ENCODE results near the gene APBB1IP. TPM values are rescaled to one million over a fixed set of nuclear protein-coding genes. Genes with fewer than 3 reads are reported as not detected.
"Not testable (repeated sequence)": the region's sequence is repeated elsewhere in the genome, so short reads cannot be mapped to it uniquely, and the experiment has no call there.

The APBB1IP gene
- total and polyA plus RNA-seq, 2 of the 8 experiments (the other 6 are each of a cell fraction or from before 2014, with no cell fraction given) = 0.05 TPM; not detected in 1

GRCh38 chr10:26578371-26578770 is 140.2 kb downstream of the APBB1IP start:
- H2BK120ac ChIP-seq (replicated peaks; ENCODE audit: low read depth, low read length); H3K9me3 ChIP-seq (ENCODE audit: insufficient read depth in 2 of 2, low read depth in 1 of 2, low read length in 1 of 2); DNase-seq (ENCODE audit: low read depth in 1 of 2, low spot score in 2 of 2); POLR2A ChIA-PET (ENCODE audit: partially characterized antibody); H3K23me2 ChIP-seq (ENCODE audit: low read depth, low read length); FAIRE-seq; H3K18ac ChIP-seq (ENCODE audit: extremely low read depth, low read length); H2AK5ac ChIP-seq (ENCODE audit: low read depth, low read length); H2BK5ac ChIP-seq (ENCODE audit: low read depth, low read length); H3K79me1 ChIP-seq (ENCODE audit: low read depth, low read length); H4K8ac ChIP-seq (ENCODE audit: extremely low read depth, insufficient read depth, low read length); H3K4me2 ChIP-seq (ENCODE audit: insufficient read depth in 1 of 2, low read depth in 2 of 2, low read length in 2 of 2); H4K20me1 ChIP-seq (replicated peaks in 1 of 2; ENCODE audit: control insufficient read depth in 1 of 2, insufficient read depth in 2 of 2, low read length in 2 of 2); H3K79me2 ChIP-seq (ENCODE audit: control insufficient read depth in 1 of 2, insufficient read depth in 2 of 2, low read length in 2 of 2); H2BK15ac ChIP-seq (ENCODE audit: low read length); H3K4ac ChIP-seq (replicated peaks; ENCODE audit: insufficient read length, low read depth, low read length); H4K91ac ChIP-seq (replicated peaks; ENCODE audit: insufficient read length, low read length); H3K56ac ChIP-seq (replicated peaks; ENCODE audit: insufficient read length, low read depth, low read length); H3K36me3 ChIP-seq (ENCODE audit: control insufficient read depth in 2 of 4, insufficient read depth in 4 of 4, low read length in 3 of 4); H3K4me1 ChIP-seq (replicated peaks in 1 of 4; ENCODE audit: control insufficient read depth in 3 of 4, insufficient read depth in 4 of 4, low read length in 3 of 4); H2BK20ac ChIP-seq (ENCODE audit: low read length); H3K27ac ChIP-seq (ENCODE audit: low read depth, low read length); H2AFZ ChIP-seq (ENCODE audit: low read length); H3K14ac ChIP-seq (ENCODE audit: insufficient read length); H4K5ac ChIP-seq (ENCODE audit: insufficient read length, low read depth, low read length); H3K23ac ChIP-seq (ENCODE audit: insufficient read length); H3K9ac ChIP-seq (replicated peaks in 1 of 4; ENCODE audit: extremely low read depth in 1 of 4, low read depth in 3 of 4, low read length in 3 of 4); H3K27me3 ChIP-seq (replicated peaks in 1 of 4; ENCODE audit: control insufficient read depth in 3 of 4, extremely low read depth in 1 of 4, insufficient read depth in 3 of 4, low read length in 3 of 4); H2BK12ac ChIP-seq (ENCODE audit: low read depth, low read length); H3K4me3 ChIP-seq (ENCODE audit: extremely low read depth in 1 of 4, insufficient read depth in 2 of 4, low read depth in 3 of 4, low read length in 4 of 4): not testable (repeated sequence)
- WGBS, 2 experiments (ENCODE audit: extremely low coverage in 1 of 2, insufficient coverage in 1 of 2, insufficient read length in 1 of 2, insufficient replicate concordance in 2 of 2, low coverage in 1 of 2, low lambda C conversion rate in 2 of 2, missing lambda C conversion rate in 1 of 2) = 89% methylated on average over 6 of the region's 6 CpGs; no CpG with 5 or more reads in 1 of the 2 experiments
- CTCF ChIA-PET (ENCODE audit: partially characterized antibody) = interaction anchor here (0.9 kb wide), 1 partner anchor 149 kb away, joined by 3 read pairs; no protein-coding TSS in a partner anchor

All from H1 (cell line).